T-helper 2 cell treated with Interferon-gamma antibody and Interleukin-4, amounts not matched to agents 5 μg/mL and 100 μg/mL, for 36 hours (primary cell): ENCODE measurements around the gene KDM3B.
"Not testable (repeated sequence)": the region's sequence is repeated elsewhere in the genome, so short reads cannot be mapped to it uniquely, and the experiment has no call there.

Source experiments
- DNase-seq: peaks from one replicate; pipeline ENCODE4 v3.0.0; 2021; ENCODE audit warnings: low spot score
- H3K27ac Mint-ChIP-seq: one replicate; pipeline ENCODE4 v1.8.0; 2021; ENCODE audit warnings: mild to moderate bottlenecking, mixed read lengths
- H3K27me3 Mint-ChIP-seq: one replicate; pipeline ENCODE4 v1.8.0; 2021; ENCODE audit warnings: low read depth, mixed read lengths
- H3K36me3 Mint-ChIP-seq: one replicate; pipeline ENCODE4 v1.8.0; 2021; ENCODE audit warnings: low read depth, mixed read lengths
- H3K4me1 Mint-ChIP-seq: one replicate; pipeline ENCODE4 v1.8.0; 2021; ENCODE audit warnings: low read depth, mixed read lengths
- H3K4me3 Mint-ChIP-seq: one replicate; pipeline ENCODE4 v1.8.0; 2022; ENCODE audit warnings: mild to moderate bottlenecking, moderate library complexity, mixed read lengths
- H3K9me3 Mint-ChIP-seq: one replicate; pipeline ENCODE4 v1.8.0; 2021; ENCODE audit warnings: mixed read lengths

The KDM3B gene

DNA sequence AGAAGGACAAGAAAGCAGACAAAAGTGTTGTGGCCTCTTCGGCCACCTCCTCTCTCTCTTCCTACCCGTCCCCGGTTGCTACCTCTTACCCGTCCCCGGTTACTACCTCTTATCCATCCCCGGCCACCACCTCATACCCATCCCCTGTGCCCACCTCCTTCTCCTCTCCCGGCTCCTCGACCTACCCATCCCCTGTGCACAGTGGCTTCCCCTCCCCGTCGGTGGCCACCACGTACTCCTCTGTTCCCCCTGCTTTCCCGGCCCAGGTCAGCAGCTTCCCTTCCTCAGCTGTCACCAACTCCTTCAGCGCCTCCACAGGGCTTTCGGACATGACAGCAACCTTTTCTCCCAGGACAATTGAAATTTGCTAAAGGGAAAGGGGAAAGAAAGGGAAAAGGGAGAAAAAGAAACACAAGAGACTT lies 115.2 kb downstream of the KDM3B start:
- Mint-ChIP-seq H3K4me3 (peak overlapping the region; percentile 87), H3K27me3 (peaks cover 15% of the 10 kb centered on the region), H3K4me1 (peaks cover 12% of the 10 kb centered on the region), H3K27ac (no peak overlapping the region), H3K9me3 (no peaks in the 10 kb centered on the region), H3K36me3 (peaks cover 10% of the 10 kb centered on the region)
- no peak for DNase-seq

DNA sequence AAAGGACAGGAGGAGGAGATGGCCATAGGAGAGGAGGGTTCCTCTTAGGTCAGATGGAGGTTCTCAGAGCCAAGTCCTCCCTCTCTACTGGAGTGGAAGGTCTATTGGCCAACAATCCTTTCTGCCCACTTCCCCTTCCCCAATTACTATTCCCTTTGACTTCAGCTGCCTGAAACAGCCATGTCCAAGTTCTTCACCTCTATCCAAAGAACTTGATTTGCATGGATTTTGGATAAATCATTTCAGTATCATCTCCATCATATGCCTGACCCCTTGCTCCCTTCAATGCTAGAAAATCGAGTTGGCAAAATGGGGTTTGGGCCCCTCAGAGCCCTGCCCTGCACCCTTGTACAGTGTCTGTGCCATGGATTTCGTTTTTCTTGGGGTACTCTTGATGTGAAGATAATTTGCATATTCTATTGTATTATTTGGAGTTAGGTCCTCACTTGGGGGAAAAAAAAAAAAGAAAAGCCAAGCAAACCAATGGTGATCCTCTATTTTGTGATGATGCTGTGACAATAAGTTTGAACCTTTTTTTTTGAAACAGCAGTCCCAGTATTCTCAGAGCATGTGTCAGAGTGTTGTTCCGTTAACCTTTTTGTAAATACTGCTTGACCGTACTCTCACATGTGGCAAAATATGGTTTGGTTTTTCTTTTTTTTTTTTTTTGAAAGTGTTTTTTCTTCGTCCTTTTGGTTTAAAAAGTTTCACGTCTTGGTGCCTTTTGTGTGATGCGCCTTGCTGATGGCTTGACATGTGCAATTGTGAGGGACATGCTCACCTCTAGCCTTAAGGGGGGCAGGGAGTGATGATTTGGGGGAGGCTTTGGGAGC lies 115.9 kb downstream of the KDM3B start:
- H3K36me3 Mint-ChIP-seq = peaks cover 10% of the 10 kb centered on the region
- H3K27me3 Mint-ChIP-seq = peaks cover 15% of the 10 kb centered on the region
- H3K9me3 Mint-ChIP-seq = no peaks in the 10 kb centered on the region
- H3K27ac Mint-ChIP-seq = no peak overlapping the region
- H3K4me3 Mint-ChIP-seq = peak overlapping the region; percentile 31
- peaks cover 12% of the 10 kb centered on the region for H3K4me1 Mint-ChIP-seq
- no peak for DNase-seq

DNA sequence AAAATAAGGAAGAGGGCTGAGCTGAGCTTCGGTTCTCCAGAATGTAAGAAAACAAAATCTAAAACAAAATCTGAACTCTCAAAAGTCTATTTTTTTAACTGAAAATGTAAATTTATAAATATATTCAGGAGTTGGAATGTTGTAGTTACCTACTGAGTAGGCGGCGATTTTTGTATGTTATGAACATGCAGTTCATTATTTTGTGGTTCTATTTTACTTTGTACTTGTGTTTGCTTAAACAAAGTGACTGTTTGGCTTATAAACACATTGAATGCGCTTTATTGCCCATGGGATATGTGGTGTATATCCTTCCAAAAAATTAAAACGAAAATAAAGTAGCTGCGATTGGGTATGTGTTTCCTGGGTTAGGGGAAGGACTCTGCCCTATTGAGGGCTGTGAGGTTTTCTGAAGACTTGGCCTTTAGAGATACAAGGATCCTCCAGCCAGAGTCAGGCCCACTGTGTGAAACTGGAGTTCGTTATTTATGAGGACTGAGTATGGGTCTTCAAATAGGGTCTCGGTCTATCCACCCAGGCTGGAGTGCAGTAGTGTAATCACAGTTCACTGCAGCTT lies 116.6 kb downstream of the KDM3B start:
- Mint-ChIP-seq H3K4me1 (peaks cover 11% of the 10 kb centered on the region), H3K27me3 (peaks cover 18% of the 10 kb centered on the region), H3K9me3 (no peaks in the 10 kb centered on the region), H3K36me3 (peaks cover 10% of the 10 kb centered on the region), H3K4me3 (no peak overlapping the region), H3K27ac (no peak overlapping the region)
- no peak for DNase-seq

DNA sequence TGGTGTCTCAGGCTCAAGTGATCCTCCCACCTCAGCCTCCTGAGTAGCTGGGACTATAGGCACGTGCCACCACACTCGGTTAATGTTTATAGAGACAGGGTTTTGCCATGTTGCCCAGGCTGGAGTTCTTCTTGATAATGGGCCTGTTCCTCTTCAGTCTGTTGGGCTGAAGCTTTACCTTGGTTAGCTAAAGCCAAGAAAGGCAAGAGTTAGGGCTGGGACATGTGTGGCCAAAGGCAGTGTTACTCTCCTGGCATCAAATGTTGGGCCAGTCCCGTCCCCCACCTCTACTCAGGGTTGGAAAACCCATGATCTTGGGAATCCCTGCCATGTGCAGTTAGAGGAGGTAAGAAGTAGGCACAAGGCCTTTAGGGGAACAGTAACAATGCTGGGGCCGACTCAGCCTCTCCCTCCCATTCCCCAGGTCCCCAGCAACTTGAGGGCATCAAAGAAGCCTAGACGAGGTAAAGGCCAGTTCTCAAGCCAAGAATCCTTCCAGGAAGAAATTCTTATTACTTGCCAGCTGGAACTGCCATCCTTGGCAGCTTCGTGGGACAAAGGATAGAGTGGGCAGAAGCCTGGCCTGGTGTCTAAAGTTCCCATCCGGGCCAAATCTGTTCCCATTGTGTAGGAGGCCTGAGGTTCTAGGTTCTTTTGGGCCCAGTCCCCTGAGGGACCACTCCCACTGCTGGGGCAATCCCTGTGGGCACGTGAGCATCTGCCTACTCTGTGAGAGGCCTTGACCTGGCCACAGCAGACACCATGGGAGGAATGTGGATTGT lies 117.2 kb downstream of the KDM3B start:
- H3K27ac Mint-ChIP-seq = no peak overlapping the region
- no peak for DNase-seq
- no peak overlapping the region for H3K4me3 Mint-ChIP-seq
- H3K9me3 Mint-ChIP-seq = no peaks in the 10 kb centered on the region
- peaks cover 10% of the 10 kb centered on the region for H3K36me3 Mint-ChIP-seq
- peaks cover 11% of the 10 kb centered on the region for H3K4me1 Mint-ChIP-seq
- peaks cover 18% of the 10 kb centered on the region for H3K27me3 Mint-ChIP-seq

DNA sequence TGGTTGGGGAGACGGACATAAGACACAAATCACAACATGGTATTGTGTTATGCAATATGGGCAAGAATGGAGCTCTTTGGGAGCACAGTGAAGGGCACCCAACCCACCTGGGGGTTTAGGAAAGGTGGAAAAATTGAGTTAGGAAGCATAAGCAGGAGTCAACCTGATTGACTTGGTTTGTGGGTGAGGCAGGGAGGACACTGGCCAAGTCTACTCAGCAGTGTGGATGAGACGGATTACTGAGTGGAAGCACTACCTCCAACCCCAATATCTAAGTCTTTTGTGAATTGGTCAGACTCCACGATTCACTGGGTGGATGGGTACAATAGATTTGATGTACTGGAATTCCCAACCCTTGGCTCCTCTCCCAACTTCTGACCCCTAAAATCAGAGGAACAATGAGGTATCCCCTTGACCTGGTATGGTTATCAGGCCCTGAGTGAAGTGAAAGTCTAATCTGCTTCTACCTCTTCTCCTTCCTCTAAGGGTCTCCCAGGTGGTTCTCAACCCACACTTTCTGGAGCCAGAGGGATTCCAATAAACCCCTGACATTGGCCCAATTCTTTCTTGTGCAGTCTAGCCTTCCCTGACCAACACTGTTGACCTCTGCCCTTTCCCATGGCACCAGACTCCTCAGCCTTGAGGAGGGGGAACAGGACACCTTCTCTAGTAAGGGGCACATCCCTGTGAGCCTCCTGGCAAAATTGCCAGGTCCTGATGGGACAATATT lies 118.0 kb downstream of the KDM3B start:
- H3K4me3 Mint-ChIP-seq = no peak overlapping the region
- no peak overlapping the region for H3K27ac Mint-ChIP-seq
- peaks cover 11% of the 10 kb centered on the region for H3K4me1 Mint-ChIP-seq
- peaks cover 10% of the 10 kb centered on the region for H3K36me3 Mint-ChIP-seq
- H3K9me3 Mint-ChIP-seq = no peaks in the 10 kb centered on the region
- H3K27me3 Mint-ChIP-seq = peaks cover 24% of the 10 kb centered on the region
- no peak for DNase-seq

DNA sequence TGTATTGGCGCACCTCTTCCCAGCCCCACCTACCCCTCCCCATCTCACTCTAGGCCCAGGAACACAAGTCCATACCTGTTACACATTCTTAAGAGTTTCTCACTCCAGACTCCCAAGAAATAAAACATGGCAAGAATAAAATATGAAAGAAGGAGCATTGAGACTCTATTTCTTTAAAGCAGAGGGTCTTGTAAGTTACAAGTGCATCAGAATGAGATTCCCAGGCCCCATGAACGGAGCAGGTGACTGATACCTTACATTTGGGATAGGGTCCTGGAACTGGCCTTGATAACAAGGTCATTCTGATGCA lies 118.5 kb downstream of the KDM3B start:
- no peaks in the 10 kb centered on the region for H3K9me3 Mint-ChIP-seq
- H3K4me1 Mint-ChIP-seq = peaks cover 11% of the 10 kb centered on the region
- DNase-seq = no peak
- peaks cover 10% of the 10 kb centered on the region for H3K36me3 Mint-ChIP-seq
- H3K27ac Mint-ChIP-seq = no peak overlapping the region
- peaks cover 24% of the 10 kb centered on the region for H3K27me3 Mint-ChIP-seq
- H3K4me3 Mint-ChIP-seq = no peak overlapping the region

DNA sequence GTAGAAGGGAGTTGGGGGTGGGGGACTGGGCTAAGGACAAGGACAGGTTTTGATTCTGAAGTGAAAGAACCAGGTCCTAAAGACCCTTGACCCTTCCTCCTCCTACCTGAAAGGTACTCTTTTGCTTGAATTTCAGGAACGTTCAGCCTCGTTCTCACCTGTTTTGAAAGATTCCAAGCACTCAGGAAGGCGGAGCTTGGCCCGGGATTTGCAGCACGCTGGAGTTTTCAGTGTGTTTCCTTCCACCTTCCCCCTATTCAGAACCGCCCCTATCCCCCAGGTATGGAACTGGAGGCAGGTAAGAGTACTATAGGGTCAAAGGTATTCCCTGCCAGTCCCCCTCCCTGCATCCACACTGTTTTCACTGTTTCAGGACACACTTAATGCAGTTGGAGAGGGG lies 119.9 kb downstream of the KDM3B start:
- no peaks in the 10 kb centered on the region for H3K9me3 Mint-ChIP-seq
- DNase-seq = no peak
- H3K4me1 Mint-ChIP-seq = peaks cover 5% of the 10 kb centered on the region
- no peak overlapping the region for H3K4me3 Mint-ChIP-seq
- peaks cover 5% of the 10 kb centered on the region for H3K36me3 Mint-ChIP-seq
- H3K27ac Mint-ChIP-seq = no peak overlapping the region
- H3K27me3 Mint-ChIP-seq = peaks cover 16% of the 10 kb centered on the region

DNA sequence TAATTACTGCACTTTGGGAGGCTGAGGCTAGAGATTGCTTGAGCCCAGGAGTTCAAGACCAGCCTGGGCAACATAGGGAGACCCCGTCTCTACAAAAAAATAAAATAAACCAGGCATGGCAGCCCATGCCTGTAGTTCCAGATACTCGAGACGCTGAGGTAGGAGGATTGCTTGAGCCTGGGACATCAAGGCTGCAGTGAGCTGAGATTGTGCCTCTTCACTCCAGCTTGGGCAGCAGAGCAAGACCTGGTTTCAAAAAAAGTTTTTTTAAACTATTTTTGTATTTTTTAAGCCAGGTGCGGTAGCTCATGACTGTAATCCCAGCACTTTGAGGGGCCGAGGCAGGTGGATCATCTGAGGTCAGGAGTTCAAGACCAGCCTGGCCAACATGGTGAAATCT lies 120.7 kb downstream of the KDM3B start:
- DNase-seq, H3K27me3 Mint-ChIP-seq, H3K27ac Mint-ChIP-seq, H3K4me1 Mint-ChIP-seq, H3K4me3 Mint-ChIP-seq, H3K36me3 Mint-ChIP-seq, H3K9me3 Mint-ChIP-seq: not testable (repeated sequence)

DNA sequence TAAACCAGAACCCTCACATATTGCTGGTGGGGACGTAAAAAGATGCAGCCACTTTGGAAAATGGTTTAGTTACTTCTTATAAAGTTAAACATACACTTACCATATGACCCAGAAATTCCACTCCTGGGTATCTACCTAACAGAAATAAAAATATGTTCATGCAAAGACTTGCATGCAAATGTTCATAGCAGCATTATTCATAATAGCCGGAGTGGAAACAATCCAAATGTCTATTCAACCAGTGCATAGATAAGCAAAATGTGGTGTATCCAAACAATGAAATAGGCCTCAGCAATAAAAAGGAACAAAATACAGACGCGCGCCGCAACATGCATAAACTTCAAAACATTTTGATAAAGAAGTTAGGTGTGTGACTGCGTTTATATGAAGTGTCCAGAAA lies 124.4 kb downstream of the KDM3B start:
- no peak overlapping the region for H3K4me3 Mint-ChIP-seq
- peaks cover 9% of the 10 kb centered on the region for H3K27me3 Mint-ChIP-seq
- no peaks in the 10 kb centered on the region for H3K4me1 Mint-ChIP-seq
- no peaks in the 10 kb centered on the region for H3K9me3 Mint-ChIP-seq
- no peak for DNase-seq
- no peak overlapping the region for H3K27ac Mint-ChIP-seq
- H3K36me3 Mint-ChIP-seq = no peaks in the 10 kb centered on the region

DNA sequence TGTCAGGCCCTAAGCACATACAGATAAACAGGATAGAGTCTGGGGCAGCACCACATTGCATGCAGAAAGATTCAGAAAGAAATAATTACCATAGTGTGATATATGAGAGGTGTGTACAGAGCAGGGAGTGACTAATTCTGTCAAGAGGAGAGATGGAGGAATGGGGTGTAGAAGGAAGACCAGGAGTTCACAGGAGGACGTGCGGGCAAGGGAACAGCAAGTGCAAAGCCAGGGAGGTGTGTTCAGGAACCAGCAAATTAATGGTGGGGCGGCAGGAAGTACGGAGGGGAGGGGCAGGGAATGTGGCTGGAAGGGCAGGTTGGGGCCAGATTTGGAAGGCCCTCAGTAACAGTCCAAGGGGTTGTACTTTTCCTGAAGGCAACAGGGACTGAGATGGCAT lies 130.2 kb downstream of the KDM3B start:
- Mint-ChIP-seq H3K27me3 (peaks cover 12% of the 10 kb centered on the region), H3K9me3 (no peaks in the 10 kb centered on the region), H3K4me3 (no peak overlapping the region), H3K27ac (no peak overlapping the region), H3K36me3 (no peaks in the 10 kb centered on the region), H3K4me1 (no peaks in the 10 kb centered on the region)
- no peak for DNase-seq
